NCI-H524 treated with DMSO at 0.1 percent for 48 hours (cell line): ENCODE results near the gene SLC17A8.

Experiments
- DNase-seq: peaks from one replicate; lab custom pipeline; 2025; lab: John Stamatoyannopoulos, UW

The SLC17A8 gene

GRCh38 chr12:100371146-100371545 lies 14.3 kb downstream of the SLC17A8 start:
- DNase-seq = no peak

- DNase-seq = no peak
These were observed 16.2 kb downstream of the SLC17A8 start for GRCh38 chr12:100372853-100373640.

DNA sequence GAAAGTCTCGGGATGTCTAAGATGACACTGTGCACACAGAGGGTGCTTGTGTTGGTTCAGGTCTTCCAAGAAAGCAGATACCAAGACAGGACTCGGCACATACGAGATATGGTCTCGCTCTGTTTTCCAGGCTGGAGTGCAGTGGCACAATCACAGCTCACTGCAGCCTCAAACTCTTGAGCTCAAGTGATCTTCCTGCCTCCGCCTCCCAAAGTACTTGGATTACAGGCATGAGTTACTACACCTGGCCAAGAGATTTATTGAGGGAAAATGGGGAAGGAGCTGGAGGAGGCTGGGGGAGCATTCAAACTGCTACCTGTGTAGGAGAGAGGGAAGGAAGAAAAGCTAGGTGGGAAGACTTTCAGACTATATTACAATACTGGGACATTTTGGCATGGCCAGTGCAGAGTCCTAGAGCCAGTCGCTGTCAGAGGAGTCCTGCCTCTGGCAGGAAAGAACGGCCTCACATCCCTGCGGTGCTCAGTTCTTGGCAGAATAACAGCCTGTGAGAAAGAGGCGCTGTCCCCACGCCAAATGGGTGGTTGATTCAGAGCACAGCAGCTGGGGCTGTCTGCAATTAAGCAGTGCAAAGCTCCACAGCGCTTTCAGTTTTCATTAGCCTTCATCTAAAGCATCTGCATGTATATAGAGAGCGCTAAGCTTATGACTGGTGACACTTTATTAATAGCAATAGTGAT lies 18.3 kb downstream of the SLC17A8 start:
- DNase-seq = peak; percentile 72

DNA sequence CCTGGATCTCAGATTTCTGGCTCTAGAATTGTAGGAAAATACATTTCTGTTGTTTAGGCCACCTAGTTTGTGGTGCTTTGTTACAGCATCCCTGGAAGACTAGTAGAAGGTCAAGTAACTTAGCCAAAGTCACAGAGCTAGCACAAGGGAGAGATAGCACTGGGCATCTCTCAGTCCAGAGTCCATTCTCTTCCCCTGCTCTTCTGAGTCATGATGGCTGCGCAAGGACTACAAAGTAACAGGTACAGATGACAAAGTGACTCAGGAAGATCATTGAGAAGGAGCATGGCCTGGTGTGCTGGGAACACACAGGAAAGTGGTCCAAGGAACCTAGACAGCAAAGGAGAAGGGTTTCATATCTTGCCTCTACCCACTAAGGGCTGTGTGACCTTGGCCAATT lies 19.3 kb downstream of the SLC17A8 start:
- DNase-seq = no peak

DNA sequence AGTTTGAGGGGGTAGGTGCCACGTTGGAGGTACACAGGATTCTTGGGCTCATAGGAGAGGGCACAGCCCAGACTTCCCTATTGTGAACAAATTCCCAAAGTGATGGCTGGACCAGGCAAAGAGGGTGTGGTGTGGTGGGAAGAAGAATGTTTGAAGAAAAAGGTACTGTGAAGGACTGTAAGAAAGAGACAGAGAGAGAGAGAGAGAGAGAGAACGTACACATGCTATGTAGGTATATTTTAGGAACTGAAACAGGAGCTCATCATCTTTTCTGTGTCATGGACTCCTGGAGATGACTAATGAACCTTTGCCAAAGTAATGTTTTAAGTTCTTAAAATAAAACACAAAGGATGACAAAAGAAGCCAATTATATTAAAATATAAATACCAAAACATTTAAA lies 24.5 kb downstream of the SLC17A8 start:
- DNase-seq = no peak

DNA sequence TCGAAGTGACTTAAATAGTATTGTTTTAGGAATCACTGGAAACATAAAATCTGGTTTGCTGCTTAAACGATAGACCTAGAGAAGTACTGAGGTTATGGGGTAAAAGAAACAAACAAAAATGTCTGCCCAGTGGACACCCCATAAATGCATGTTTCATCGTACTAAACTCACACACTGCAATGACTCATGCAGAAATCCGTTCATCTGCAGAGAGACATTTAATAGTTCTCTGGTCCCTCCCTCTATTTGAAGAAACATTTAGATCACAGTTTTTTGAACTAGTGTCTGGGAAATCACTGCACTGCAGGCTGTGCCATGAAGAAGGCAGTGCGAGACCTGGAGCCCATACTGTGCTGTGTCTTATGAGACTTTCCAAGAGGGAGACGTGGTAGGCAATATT lies 25.5 kb downstream of the SLC17A8 start:
- no peak for DNase-seq

GRCh38 chr12:100383586-100384558 lies 27.0 kb downstream of the SLC17A8 start:
- no peak for DNase-seq

- DNase-seq = no peak
These were observed 27.7 kb downstream of the SLC17A8 start for GRCh38 chr12:100384559-100384935.

- no peak for DNase-seq
These were observed 31.5 kb downstream of the SLC17A8 start for GRCh38 chr12:100388382-100388781.

- DNase-seq = no peak
These were observed 35.0 kb downstream of the SLC17A8 start for GRCh38 chr12:100391856-100392255.

DNA sequence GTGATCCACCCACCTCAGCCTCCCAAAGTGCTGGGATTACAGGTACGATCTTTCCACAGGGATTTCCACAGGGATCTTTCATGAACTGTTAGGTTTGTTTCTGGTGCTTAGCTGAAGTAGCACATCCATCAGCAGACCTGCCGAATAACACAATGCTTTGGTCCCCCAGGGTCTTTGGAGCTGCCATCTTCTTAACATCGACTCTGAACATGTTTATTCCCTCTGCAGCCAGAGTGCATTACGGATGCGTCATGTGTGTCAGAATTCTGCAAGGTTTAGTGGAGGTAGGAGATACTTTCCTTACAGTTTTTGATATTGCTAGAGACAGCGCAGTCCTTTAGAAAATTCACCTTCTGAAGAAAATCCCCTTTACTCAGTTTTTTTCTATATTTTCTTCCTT lies 36.3 kb downstream of the SLC17A8 start:
- no peak for DNase-seq

DNA sequence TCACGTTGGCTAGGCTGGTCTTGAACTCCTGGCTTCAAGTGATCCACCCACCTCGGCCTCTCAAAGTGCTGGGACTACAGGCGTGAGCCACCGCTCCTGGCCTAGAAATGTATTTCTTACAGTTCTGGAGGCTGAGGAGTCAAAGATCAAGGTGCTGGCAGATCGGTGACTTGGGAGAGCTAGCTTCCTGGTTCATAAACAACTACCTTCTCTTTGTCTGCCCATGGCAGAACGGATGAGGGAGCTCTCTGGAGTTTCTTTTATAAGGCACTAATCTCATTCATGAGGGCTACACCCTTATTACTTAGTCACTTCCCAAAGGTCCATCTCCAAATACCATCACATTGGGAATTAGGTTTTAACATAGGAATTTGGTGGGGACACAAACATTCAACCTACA lies 38.9 kb downstream of the SLC17A8 start:
- no peak for DNase-seq

DNA sequence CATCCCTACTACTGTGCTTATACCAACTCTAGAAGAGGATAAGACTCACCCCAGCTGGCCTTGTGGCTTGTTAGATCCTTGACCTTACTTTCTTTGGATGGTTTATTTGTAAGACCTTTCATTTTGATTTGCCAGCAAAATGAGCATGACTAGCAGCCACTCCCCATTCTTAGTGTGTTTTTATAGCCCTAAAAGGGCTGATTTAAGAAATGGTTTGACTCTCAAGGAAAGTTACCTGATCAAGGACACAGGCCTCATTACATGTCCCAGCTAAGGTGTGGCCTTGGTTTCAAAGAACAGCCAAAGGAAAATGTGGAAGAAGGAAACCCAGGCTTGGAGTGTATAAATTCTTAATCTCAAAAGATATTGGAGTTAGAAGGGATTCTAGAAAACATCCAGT lies 41.4 kb downstream of the SLC17A8 start:
- DNase-seq = no peak

GRCh38 chr12:100399095-100399494 lies 42.2 kb downstream of the SLC17A8 start:
- no peak for DNase-seq

GRCh38 chr12:100401660-100402059 lies 44.8 kb downstream of the SLC17A8 start:
- DNase-seq = no peak

DNA sequence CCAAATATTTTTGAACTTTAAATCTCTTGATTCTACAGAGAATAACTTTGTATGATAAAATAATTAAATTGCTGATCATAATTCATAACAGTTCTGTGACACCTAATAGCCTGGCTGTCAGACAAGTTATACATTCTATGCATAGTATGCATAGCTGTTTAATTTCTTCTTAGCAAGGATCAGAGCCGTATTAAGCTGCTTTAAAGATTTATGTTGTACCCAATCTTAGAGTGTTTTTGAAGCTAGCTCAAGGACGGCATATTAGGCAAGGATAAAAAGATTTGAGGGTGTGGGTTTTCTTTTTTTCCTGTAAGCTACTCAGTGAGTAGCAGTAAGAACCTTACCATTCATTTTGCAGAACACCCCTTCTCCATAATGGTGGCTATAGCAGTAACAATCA lies 45.9 kb downstream of the SLC17A8 start:
- DNase-seq = no peak

- DNase-seq = no peak
These were observed 46.6 kb downstream of the SLC17A8 start for GRCh38 chr12:100403446-100403845.

DNA sequence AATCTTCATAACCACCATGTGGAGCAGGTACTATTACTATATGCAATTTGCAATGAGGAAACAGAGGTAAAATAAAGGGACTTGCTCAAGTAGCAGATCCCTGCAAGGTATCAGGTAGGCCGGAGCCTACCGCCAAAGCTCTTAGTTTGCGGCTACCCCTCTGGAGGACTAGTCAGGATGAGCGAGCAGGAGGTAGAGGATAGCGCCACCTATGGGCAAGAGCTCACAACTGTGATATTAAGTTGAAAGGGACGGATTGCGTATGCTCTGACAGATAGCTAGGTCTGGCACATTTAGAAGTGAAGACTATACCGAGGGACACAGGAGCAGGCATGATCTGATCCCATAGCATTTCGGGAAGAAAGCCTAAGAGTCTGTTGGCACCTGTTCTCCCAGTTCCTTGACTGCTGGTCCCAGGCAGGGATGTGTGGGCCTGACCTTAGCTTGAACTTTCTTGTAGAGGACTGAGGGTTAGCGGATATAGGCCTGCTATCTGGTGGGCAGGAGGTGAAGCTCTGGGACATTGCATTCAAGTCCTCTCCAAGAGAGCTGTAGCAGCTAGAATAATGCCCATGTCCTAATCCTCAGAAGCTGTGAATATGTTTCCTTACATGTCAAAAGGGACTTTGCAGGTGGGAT lies 48.0 kb downstream of the SLC17A8 start:
- no peak for DNase-seq

- no peak for DNase-seq
These were observed 56.1 kb downstream of the SLC17A8 start for GRCh38 chr12:100413001-100413400.

DNA sequence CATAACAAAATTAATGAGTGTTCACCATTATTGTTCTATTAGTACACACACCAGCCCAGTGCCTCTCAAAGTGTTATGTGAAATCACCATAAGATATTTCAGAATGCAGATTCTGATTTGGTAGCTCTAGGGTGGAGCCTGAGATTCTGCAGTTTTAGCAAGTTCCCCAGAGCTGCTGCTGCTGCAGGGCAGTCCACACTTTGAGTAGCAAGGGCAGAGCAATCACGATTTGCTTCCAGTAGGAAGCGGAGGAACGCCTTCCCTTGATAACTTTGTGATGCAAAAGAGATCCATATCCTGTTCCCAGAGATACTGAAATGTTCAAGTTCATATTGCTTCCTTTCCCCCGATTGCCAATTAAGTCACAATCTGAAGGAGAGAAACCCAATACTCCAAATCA lies 57.9 kb downstream of the SLC17A8 start:
- no peak for DNase-seq

DNA sequence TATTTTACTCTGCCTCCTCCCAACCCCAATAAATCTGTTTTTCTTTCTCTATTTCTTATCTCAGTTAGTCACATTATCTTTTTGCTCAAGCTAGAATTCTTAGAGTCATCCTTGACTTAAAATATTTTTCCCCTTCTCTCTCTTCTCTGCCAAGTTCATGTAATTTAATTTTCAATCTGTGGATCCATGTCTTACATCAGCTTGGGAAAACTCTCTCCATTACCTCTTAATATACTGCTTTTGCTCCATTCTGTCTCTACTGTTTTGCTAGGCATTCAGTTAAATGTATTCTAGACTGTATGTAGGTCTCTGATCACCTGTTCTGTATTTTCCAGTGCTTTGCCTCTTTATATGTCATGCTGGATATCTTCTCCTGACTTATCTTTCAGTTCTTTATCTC lies 65.8 kb downstream of the SLC17A8 start:
- no peak for DNase-seq

DNA sequence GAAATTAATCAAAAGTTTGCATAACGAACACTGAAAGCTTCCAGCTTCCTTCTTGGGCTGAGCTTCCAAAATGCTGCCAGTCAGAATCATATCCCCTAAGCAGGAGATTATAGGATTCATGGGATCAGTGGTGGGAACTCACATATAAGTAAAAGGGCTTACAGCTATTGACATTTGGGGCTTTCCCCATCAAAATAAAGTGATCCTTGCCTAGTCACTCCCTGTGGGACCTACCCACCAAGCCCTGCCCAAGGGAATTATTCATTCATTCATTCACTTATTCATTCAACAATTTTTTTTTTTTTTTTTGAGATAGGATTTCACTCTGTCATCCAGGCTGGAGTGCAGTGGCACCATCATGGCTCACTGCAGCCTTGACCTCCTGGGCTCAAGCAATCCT lies 69.3 kb downstream of the SLC17A8 start:
- no peak for DNase-seq
